Measurements from ENCODE around the gene RNF208. TPM values are rescaled to one million over a fixed set of nuclear protein-coding genes. Genes with fewer than 3 reads are reported as not detected.

Gene RNF208
- total and polyA plus RNA-seq, 2 donors (not counting 1 experiment from before 2014, with no cell fraction given) = 1.1 to 1.4 TPM

DNA sequence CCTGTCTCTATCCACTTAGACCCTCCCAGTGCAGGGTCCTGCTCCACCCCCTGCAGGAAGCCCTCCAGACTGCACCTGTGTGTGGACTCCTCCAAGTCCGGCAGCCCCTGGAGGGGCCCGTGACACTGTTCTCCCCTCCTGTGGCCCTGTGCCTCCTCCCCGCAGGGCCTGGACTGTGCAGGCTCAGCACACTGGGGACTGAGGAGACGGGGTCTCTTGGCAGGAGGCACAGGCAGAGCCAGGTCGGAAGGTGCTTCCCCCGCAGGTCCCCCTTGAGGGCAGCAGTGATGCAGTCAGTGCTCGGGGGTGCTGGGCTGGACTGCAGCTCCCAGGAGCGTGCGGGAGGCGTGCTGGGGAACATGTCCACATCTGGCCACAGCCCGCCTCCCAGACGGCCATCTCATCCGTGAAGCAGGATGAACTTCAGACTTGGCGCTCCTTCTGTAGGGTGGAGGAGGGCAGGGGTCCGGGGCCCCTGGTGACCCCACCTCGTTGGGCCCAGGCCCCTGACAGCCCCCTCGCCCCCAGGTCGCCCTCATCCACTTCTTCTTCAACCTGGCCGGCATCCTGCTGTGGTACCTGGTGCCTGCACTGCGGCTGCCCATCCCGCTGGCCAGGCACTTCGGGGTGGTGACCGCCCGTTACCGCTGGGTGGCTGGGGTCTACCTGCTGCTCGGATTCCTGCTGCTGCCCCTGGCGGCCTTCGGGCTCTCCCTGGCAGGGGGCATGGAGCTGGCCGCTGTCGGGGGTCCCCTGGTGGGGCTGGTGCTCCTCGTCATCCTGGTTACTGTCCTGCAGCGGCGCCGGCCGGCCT is 13.6 kb upstream of the RNF208 start:
- Mint-ChIP-seq H3K27ac (peak overlapping the region; percentile 50), H3K4me3 (peak overlapping the region; percentile 65), H3K27me3 (no peaks in the 10 kb centered on the region), H3K4me1 (peaks cover 35% of the 10 kb centered on the region), H3K9me3 (ENCODE audit: insufficient read depth) (no peaks in the 10 kb centered on the region)
- Histone ChIP-seq H3K4me2 (replicated peaks; ENCODE audit: low read depth, low read length, poor library complexity, severe bottlenecking) (peak overlapping the region; percentile 72), H3K36me3 (replicated peaks in 1 of 2; ENCODE audit: control extremely low read depth in 1 of 2, control insufficient read depth in 1 of 2, extremely low read depth in 1 of 2, insufficient read depth in 2 of 2, low read length in 1 of 2) (no peaks in the 10 kb centered on the region), H3K79me2 (ENCODE audit: control insufficient read depth, insufficient read depth, low read length) (peaks cover 29% of the 10 kb centered on the region), H3K9ac (ENCODE audit: low read length) (peak overlapping the region; percentile 26), H3K27me3 (replicated peaks in 1 of 4; ENCODE audit: control extremely low read depth in 1 of 4, control insufficient read depth in 3 of 4, insufficient read depth in 4 of 4, low read length in 3 of 4) (peaks cover 0 to 4% (median 0%) of the 10 kb centered on the region in 4 experiments), H3K4me3 (ENCODE audit: control extremely low read depth in 1 of 5, extremely low read depth in 1 of 5, insufficient read depth in 1 of 5, low read depth in 2 of 5, low read length in 4 of 5) (no peak overlapping the region), H3K27ac (ENCODE audit: low read length in 2 of 2) (peak overlapping the region in 1 of 2 donors; percentile 33), H2AFZ (ENCODE audit: insufficient read depth, low read depth, low read length, poor library complexity, severe bottlenecking) (peak overlapping the region; percentile 41), H3K4me1 (ENCODE audit: control insufficient read depth in 2 of 2, insufficient read depth in 2 of 2, low read length in 2 of 2) (peaks cover 37 to 62% of the 10 kb centered on the region in 2 donors), H3K9me3 (ENCODE audit: control extremely low read depth in 1 of 3, control insufficient read depth in 2 of 3, insufficient read depth in 1 of 3, low read length in 2 of 3) (peaks cover 0 to 3% (median 0%) of the 10 kb centered on the region in 3 donors), H4K20me1 (ENCODE audit: control insufficient read depth, insufficient read depth, low read length, poor library complexity, severe bottlenecking) (peaks cover 22% of the 10 kb centered on the region)
- peak; percentile 45 for DNase-seq
- TF ChIP-seq, protein P1, sequence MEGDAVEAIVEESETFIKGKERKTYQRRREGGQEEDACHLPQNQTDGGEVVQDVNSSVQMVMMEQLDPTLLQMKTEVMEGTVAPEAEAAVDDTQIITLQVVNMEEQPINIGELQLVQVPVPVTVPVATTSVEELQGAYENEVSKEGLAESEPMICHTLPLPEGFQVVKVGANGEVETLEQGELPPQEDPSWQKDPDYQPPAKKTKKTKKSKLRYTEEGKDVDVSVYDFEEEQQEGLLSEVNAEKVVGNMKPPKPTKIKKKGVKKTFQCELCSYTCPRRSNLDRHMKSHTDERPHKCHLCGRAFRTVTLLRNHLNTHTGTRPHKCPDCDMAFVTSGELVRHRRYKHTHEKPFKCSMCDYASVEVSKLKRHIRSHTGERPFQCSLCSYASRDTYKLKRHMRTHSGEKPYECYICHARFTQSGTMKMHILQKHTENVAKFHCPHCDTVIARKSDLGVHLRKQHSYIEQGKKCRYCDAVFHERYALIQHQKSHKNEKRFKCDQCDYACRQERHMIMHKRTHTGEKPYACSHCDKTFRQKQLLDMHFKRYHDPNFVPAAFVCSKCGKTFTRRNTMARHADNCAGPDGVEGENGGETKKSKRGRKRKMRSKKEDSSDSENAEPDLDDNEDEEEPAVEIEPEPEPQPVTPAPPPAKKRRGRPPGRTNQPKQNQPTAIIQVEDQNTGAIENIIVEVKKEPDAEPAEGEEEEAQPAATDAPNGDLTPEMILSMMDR (IDR thresholded peaks at IDR 0.05) = no peak
- TF ChIP-seq EZH2 (IDR thresholded peaks at IDR 0.05; ENCODE audit: borderline replicate concordance, insufficient read depth, low read depth, low read length, poor library complexity, severe bottlenecking) = no peak
- ChIA-PET POLR2A (interaction anchor here (0.6 to 1.6 kb wide), 7 partner anchors 12 to 149 kb away, joined by 3 to 10 read pairs (median 4); partner anchors contain the start of genes ANAPC2, CYSRT1, MAN1B1 and SSNA1), CTCF (interaction anchor here (0.9 to 8.9 kb wide), 25 partner anchors 11 to 200 kb away, joined by 3 to 76 read pairs (median 4); partner anchors contain the start of genes ANAPC2, CYSRT1, NELFB and NPDC1)
- 63% methylated on average over 35 of the region's 35 CpGs for WGBS (ENCODE audit: insufficient coverage)
- ATAC-seq (ENCODE audit: low read depth) = no peak
- intact Hi-C loops (cut with micrococcal nuclease) = loop anchor here (1.0 to 2.0 kb wide), 6 partner anchors 12 to 210 kb away; partner anchors contain the start of genes ANAPC2, NPDC1, SSNA1 and TPRN

Measured in B cell (primary cell).